HEK293 (cell line): ENCODE data around the gene KCNC2.

Experiments used
- CTCF ChIA-PET: fragments of 350-600 bp; formaldehyde crosslinking; extraction: SDS; loops from one replicate; lab custom pipeline; 2021; ENCODE audit warnings: antibody characterized with exemption; lab: Yijun Ruan, JAX
- POLR2A ChIA-PET: fragments of 300-600 bp; formaldehyde crosslinking; extraction: SDS; loops from one replicate; lab custom pipeline; 2020; ENCODE audit warnings: antibody characterized with exemption, inconsistent platforms; lab: Yijun Ruan, JAX
- H3K27ac ChIP-seq: fragments of 200-500 bp; sonication (Bioruptor generic); 2 replicates; pipeline ENCODE4 v1.5.1; 2014; ENCODE audit warnings: low read depth, low read length, control low read depth, inconsistent platforms; ENCODE audit errors: extremely low read depth
- H3K36me3 ChIP-seq, 2 experiments: fragments of 200-500 bp in 1 of 2; sonication (Bioruptor generic) in 1 of 2; 1 replicate in 1 of 2; 2 replicates in 1 of 2; pipeline ENCODE4 v1.5.1; 2014 to 2017; ENCODE audit warnings: inconsistent platforms in 2 of 2, low read length in 2 of 2; ENCODE audit not compliant: control insufficient read depth in 2 of 2, insufficient read depth in 1 of 2
- H3K4me1 ChIP-seq: fragments of 200-500 bp; sonication (Bioruptor generic); 2 replicates; pipeline ENCODE4 v1.5.1; 2014; ENCODE audit warnings: mild to moderate bottlenecking, low read length, inconsistent platforms; ENCODE audit not compliant: control insufficient read depth, insufficient read depth
- H3K4me3 ChIP-seq: 2 replicates; pipeline ENCODE4 v1.5.1; 2011; ENCODE audit warnings: low read depth, mild to moderate bottlenecking, control low read depth, low read length, moderate library complexity
- H3K9me3 ChIP-seq: fragments of 200-500 bp; sonication (Bioruptor generic); 2 replicates; pipeline ENCODE4 v1.5.1; 2014; ENCODE audit warnings: low read depth, low read length, inconsistent platforms; ENCODE audit not compliant: control insufficient read depth, insufficient read depth
- EGR2 ChIP-seq: fragments of 450-650 bp; formaldehyde crosslinking; IDR thresholded peaks from 2 replicates; pipeline ENCODE4 v1.5.1; 2016; ENCODE audit warnings: low read depth, missing biosample characterization, missing genetic modification characterization
- IKZF3 ChIP-seq: fragments of 450-650 bp; IDR thresholded peaks from 2 replicates; pipeline ENCODE4 v1.5.0; 2018; ENCODE audit warnings: missing biosample characterization, mild to moderate bottlenecking, missing genetic modification characterization, moderate library complexity
- PRDM1 ChIP-seq: fragments of 450-650 bp; formaldehyde crosslinking; IDR thresholded peaks from 2 replicates; pipeline ENCODE4; 2016; ENCODE audit warnings: missing biosample characterization, missing genetic modification characterization
- SP3 ChIP-seq: fragments of 450-650 bp; formaldehyde crosslinking; IDR thresholded peaks from 2 replicates; pipeline ENCODE4 v1.5.1; 2016; ENCODE audit warnings: missing biosample characterization, missing genetic modification characterization
- ZFP37 ChIP-seq: fragments of 450-650 bp; formaldehyde crosslinking; IDR thresholded peaks from 2 replicates; pipeline ENCODE4 v1.5.1; 2016; ENCODE audit warnings: missing biosample characterization, missing genetic modification characterization
- ZNF2 ChIP-seq: fragments of 450-650 bp; formaldehyde crosslinking; IDR thresholded peaks from 2 replicates; pipeline ENCODE4 v1.5.1; 2016; ENCODE audit warnings: missing biosample characterization, missing genetic modification characterization
- ZNF248 ChIP-seq: fragments of 450-650 bp; formaldehyde crosslinking; IDR thresholded peaks from 2 replicates; pipeline ENCODE4 v1.5.1; 2017; ENCODE audit warnings: missing biosample characterization, missing genetic modification characterization
- ZNF521 ChIP-seq: fragments of 450-650 bp; formaldehyde crosslinking; IDR thresholded peaks from 2 replicates; pipeline ENCODE4 v1.5.1; 2017; ENCODE audit warnings: missing biosample characterization, mild to moderate bottlenecking, missing genetic modification characterization
- ZNF701 ChIP-seq: fragments of 450-650 bp; formaldehyde crosslinking; IDR thresholded peaks from 2 replicates; pipeline ENCODE4 v1.5.1; 2016; ENCODE audit warnings: missing biosample characterization, missing genetic modification characterization
- TF ChIP-seq, protein P1 (sequence below): fragments of 450-650 bp; formaldehyde crosslinking; IDR thresholded peaks from 2 replicates; pipeline ENCODE4; 2016; ENCODE audit warnings: missing biosample characterization, missing genetic modification characterization
- TF ChIP-seq, protein P2 (sequence below): fragments of 450-650 bp; formaldehyde crosslinking; IDR thresholded peaks from 2 replicates; pipeline ENCODE4 v1.5.1; 2016; ENCODE audit warnings: missing biosample characterization, missing genetic modification characterization
- TF ChIP-seq, protein P3 (sequence below): fragments of 450-650 bp; formaldehyde crosslinking; IDR thresholded peaks from 2 replicates; pipeline ENCODE4 v1.5.1; 2016; ENCODE audit warnings: missing biosample characterization, missing genetic modification characterization
- TF ChIP-seq, protein P4 (sequence below): fragments of 450-650 bp; formaldehyde crosslinking; IDR thresholded peaks from 2 replicates; pipeline ENCODE4 v1.5.1; 2017; ENCODE audit warnings: missing biosample characterization, missing genetic modification characterization

The KCNC2 gene

DNA sequence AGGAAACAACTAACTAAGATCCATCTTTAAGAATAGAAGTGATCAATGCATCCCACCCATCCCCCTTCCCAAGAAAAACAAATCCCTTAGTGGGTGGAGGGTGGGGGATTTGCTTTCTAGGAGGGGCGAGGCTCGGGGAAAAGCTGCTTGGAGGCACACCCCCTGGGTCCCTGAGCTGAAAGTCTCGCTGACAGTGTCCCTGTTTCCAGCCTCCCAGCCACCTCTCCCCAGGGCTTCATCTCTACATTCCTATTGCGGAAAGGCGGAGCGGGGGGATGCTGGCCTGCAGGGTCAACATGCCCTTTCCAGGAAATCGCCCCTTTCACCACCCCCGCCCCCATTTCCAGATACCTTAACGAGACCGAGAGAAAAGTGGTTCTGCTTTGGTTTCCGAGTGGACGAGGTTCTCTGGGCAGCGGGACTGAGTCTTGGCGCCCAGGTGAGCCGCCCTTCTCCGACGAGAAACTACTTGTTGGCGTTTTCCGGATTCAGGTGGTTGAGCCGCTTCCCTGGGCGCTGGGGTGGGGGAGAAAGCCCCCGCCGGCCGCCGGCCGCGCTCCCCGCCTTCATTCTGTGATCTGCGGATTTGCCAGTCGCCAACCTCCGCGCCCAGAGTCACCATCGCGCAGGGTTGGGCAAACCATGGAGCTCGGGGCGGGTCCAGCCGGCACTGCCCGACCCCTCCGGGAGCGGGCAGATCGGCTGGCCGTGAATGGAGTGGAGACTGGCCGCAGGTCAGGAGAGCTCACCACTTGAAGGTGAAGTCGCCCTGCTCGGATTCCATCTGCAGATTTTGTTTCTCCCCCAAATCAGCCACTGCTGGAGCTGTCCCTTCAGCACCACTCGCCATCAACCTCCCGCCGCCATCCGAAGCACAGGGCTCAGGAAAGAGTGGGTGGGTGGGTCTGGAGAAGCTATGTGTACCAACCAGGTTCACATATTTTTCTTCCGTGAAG, 505 bp downstream of the KCNC2 start:
- Histone ChIP-seq H3K27ac (no peak overlapping the region), H3K4me1 (no peaks in the 10 kb centered on the region), H3K9me3 (no peaks in the 10 kb centered on the region), H3K36me3 (no peaks in the 10 kb centered on the region), H3K4me3 (peak overlapping the region; percentile 16)
- ChIA-PET POLR2A (no interaction called here), CTCF (interaction anchor here (0.7 kb wide), 1 partner anchor 12 kb away, joined by 3 read pairs; no protein-coding TSS in a partner anchor)
- TF ChIP-seq ZNF701 (tag by site-specific recombination): no peak
- TF ChIP-seq ZFP37 (tag by site-specific recombination): no peak
- TF ChIP-seq PRDM1: no peak
- TF ChIP-seq, protein P1, sequence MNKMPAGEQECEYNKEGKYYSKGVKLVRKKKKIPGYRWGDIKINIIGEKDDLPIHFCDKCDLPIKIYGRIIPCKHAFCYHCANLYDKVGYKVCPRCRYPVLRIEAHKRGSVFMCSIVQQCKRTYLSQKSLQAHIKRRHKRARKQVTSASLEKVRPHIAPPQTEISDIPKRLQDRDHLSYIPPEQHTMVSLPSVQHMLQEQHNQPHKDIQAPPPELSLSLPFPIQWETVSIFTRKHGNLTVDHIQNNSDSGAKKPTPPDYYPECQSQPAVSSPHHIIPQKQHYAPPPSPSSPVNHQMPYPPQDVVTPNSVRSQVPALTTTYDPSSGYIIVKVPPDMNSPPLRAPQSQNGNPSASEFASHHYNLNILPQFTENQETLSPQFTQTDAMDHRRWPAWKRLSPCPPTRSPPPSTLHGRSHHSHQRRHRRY (tag by site-specific recombination): no peak
- no peak for TF ChIP-seq IKZF3 (tag by site-specific recombination)
- TF ChIP-seq, protein P2, sequence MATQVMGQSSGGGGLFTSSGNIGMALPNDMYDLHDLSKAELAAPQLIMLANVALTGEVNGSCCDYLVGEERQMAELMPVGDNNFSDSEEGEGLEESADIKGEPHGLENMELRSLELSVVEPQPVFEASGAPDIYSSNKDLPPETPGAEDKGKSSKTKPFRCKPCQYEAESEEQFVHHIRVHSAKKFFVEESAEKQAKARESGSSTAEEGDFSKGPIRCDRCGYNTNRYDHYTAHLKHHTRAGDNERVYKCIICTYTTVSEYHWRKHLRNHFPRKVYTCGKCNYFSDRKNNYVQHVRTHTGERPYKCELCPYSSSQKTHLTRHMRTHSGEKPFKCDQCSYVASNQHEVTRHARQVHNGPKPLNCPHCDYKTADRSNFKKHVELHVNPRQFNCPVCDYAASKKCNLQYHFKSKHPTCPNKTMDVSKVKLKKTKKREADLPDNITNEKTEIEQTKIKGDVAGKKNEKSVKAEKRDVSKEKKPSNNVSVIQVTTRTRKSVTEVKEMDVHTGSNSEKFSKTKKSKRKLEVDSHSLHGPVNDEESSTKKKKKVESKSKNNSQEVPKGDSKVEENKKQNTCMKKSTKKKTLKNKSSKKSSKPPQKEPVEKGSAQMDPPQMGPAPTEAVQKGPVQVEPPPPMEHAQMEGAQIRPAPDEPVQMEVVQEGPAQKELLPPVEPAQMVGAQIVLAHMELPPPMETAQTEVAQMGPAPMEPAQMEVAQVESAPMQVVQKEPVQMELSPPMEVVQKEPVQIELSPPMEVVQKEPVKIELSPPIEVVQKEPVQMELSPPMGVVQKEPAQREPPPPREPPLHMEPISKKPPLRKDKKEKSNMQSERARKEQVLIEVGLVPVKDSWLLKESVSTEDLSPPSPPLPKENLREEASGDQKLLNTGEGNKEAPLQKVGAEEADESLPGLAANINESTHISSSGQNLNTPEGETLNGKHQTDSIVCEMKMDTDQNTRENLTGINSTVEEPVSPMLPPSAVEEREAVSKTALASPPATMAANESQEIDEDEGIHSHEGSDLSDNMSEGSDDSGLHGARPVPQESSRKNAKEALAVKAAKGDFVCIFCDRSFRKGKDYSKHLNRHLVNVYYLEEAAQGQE (tag by site-specific recombination): peak; percentile 90
- 0 out of 2 replicates have a peak, but pooled peaks have one; percentile 17 for TF ChIP-seq SP3 (tag by site-specific recombination)
- no peak for TF ChIP-seq ZNF248
- TF ChIP-seq, protein P3, sequence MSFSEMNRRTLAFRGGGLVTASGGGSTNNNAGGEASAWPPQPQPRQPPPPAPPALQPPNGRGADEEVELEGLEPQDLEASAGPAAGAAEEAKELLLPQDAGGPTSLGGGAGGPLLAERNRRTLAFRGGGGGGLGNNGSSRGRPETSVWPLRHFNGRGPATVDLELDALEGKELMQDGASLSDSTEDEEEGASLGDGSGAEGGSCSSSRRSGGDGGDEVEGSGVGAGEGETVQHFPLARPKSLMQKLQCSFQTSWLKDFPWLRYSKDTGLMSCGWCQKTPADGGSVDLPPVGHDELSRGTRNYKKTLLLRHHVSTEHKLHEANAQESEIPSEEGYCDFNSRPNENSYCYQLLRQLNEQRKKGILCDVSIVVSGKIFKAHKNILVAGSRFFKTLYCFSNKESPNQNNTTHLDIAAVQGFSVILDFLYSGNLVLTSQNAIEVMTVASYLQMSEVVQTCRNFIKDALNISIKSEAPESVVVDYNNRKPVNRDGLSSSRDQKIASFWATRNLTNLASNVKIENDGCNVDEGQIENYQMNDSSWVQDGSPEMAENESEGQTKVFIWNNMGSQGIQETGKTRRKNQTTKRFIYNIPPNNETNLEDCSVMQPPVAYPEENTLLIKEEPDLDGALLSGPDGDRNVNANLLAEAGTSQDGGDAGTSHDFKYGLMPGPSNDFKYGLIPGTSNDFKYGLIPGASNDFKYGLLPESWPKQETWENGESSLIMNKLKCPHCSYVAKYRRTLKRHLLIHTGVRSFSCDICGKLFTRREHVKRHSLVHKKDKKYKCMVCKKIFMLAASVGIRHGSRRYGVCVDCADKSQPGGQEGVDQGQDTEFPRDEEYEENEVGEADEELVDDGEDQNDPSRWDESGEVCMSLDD: no peak
- TF ChIP-seq ZNF521 (tag by site-specific recombination): no peak
- TF ChIP-seq, protein P4, sequence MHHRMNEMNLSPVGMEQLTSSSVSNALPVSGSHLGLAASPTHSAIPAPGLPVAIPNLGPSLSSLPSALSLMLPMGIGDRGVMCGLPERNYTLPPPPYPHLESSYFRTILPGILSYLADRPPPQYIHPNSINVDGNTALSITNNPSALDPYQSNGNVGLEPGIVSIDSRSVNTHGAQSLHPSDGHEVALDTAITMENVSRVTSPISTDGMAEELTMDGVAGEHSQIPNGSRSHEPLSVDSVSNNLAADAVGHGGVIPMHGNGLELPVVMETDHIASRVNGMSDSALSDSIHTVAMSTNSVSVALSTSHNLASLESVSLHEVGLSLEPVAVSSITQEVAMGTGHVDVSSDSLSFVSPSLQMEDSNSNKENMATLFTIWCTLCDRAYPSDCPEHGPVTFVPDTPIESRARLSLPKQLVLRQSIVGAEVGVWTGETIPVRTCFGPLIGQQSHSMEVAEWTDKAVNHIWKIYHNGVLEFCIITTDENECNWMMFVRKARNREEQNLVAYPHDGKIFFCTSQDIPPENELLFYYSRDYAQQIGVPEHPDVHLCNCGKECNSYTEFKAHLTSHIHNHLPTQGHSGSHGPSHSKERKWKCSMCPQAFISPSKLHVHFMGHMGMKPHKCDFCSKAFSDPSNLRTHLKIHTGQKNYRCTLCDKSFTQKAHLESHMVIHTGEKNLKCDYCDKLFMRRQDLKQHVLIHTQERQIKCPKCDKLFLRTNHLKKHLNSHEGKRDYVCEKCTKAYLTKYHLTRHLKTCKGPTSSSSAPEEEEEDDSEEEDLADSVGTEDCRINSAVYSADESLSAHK: no peak
- no peak for TF ChIP-seq EGR2 (tag by site-specific recombination)
- TF ChIP-seq ZNF2: no peak
